AG10803 (cell line): Measurements from ENCODE around the gene RITA1.

Source experiments
- DNase-seq: peaks from one replicate; pipeline ENCODE4 v3.0.0; 2010; ENCODE audit warnings: low read depth
- H3K4me3 ChIP-seq: 2 replicates; pipeline ENCODE4 v1.5.1; 2011; ENCODE audit warnings: mild to moderate bottlenecking, low read length, control low read depth
- TF ChIP-seq, protein P1 (sequence below): conservative IDR thresholded peaks from 2 replicates; pipeline ENCODE4 v1.5.1; 2011; ENCODE audit warnings: mild to moderate bottlenecking, low read length, control low read depth, inconsistent platforms

RITA1 gene

DNA sequence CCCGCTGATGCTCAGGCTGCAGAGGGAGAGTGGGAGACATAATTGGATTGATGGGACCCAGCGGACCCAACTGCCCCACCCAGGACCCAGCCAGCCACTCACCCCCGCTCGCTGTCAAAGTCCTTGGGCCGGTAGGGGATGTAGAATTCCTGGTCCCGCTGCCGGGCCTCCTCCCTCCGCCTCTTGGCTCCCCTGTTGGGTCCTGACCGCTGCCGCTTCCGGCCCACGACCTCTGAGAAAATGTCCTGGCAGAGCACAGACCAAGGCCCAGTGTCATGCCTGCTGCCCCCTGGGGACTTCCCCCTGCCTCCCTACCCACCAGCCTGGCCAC, 22.5 kb upstream of the RITA1 start:
- TF ChIP-seq, protein P1, sequence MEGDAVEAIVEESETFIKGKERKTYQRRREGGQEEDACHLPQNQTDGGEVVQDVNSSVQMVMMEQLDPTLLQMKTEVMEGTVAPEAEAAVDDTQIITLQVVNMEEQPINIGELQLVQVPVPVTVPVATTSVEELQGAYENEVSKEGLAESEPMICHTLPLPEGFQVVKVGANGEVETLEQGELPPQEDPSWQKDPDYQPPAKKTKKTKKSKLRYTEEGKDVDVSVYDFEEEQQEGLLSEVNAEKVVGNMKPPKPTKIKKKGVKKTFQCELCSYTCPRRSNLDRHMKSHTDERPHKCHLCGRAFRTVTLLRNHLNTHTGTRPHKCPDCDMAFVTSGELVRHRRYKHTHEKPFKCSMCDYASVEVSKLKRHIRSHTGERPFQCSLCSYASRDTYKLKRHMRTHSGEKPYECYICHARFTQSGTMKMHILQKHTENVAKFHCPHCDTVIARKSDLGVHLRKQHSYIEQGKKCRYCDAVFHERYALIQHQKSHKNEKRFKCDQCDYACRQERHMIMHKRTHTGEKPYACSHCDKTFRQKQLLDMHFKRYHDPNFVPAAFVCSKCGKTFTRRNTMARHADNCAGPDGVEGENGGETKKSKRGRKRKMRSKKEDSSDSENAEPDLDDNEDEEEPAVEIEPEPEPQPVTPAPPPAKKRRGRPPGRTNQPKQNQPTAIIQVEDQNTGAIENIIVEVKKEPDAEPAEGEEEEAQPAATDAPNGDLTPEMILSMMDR = no peak
- no peak for DNase-seq
- H3K4me3 ChIP-seq = no peak overlapping the region

DNA sequence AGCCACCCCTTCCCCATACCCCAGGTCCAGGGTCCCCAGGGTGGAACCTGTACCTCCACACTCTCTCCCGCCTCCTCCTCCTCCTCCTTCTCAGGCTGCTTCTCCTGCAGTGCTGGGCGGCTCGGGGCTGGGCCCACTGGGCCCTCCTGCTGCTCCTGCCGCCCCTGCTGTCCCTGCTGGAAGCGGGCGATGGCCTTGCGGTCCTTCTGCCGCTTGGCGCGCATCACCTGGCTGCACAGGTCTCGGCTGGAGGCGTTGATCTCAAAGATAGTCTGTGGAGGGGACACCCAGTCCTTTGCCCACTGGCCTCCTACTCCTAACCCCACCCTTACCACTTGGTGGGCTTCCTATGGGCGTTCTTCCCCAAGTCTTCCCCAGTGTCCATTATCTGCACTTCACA, 21.5 kb upstream of the RITA1 start:
- DNase-seq = no peak
- TF ChIP-seq, protein P1 = no peak
- no peak overlapping the region for H3K4me3 ChIP-seq

DNA sequence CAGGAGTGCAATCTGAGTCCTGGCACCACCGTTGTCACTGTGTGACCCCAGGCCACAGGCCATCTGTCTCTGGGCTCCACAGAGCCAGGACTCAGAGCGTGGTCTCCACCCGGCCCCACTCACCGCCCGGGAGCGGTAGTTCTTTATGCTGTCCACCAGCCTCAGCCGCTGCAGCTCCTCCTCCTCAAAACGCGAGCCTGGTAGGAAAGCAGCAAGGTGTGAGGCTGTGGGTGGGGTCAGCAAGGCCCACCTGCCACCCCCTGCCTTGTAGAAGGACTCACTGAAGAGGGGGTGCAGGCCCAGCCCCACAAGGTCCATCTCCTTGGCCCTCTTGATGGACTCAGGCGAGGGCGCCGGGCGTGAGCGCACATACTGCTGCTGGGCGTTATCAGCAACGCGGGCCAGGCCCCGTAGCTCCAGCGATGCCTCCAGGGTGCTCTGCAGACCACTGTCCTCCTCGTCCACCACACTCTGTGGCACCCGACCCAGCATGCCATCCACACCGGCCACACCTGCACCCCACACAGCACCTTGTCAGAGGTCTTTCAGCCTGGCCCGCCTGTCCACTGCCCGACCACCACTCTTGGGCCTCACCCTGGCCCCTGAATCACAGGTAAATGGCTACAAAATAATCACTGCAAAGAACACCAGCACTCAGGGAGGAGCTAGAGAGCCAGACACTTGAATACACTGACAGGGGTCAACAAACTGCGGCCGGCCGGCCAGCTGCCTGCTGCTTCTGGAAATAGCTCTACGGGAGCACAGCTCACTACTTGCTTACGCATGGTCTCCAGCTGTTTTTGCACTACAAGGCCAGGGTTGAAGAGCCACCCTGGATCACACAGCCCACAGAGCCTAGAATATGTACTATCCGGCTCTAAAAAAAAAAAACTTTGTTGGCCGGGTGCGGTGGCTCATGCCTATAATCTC, 19.7 kb upstream of the RITA1 start:
- TF ChIP-seq, protein P1 = no peak
- no peak overlapping the region for H3K4me3 ChIP-seq
- no peak for DNase-seq

DNA sequence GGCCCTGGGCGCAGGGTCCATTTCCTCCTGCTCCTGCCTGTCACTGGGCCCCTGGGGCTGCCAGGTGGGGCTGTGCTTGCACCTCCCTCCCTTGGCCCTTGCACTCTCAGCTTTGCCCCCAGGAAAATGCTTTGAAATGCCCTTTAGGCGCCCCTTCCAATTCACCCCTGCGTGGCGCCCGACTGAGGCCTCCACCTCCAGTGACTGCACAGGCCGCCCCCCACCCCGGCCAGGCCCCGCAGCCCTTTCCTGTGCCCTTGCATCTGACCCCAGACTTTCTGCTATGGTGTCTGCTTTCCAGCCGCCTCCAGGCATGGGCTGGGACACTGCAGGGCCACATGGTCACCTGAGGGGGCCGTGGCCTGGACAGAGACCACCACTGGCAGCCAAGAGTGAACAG, 17.7 kb upstream of the RITA1 start:
- TF ChIP-seq, protein P1 = no peak
- H3K4me3 ChIP-seq = no peak overlapping the region
- DNase-seq = no peak

DNA sequence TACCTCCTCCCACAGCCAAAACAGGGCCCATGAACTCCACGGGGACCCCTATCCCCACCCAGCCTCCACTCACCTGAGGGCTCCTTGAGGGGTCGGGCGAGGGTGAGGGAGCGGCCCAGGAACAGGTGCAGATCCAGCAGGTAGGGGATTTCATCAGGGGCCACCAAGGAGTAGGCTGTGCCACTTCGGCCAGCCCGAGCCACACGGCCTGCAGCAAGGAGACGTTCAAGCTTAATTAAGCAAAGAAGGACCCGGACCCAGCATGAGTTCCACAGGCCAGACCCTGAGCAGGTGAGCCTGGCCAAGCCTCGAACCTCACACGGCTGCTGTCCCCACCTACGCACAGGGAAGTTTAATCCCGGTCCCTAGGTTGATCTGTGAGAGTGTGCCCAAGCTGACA, 15.8 kb upstream of the RITA1 start:
- no peak overlapping the region for H3K4me3 ChIP-seq
- no peak for DNase-seq
- TF ChIP-seq, protein P1 = no peak

DNA sequence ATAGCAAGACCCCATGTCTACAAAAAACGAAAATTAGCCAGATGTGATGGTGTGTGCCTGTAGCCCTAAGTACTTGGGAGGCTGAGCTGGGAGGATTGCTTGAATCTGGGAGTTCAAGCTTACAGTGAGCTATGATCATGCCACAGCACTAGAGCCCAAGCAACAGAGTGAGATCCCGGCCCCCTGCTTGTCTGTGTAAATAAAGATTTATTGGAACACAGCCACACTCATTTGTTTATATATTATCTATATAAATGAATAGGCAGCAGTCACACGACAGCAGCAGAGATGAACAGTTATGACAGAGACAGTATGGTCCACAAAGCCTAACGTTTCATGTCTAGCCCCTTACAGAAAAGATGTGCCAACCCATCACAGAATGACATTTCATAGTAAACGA, 15.1 kb upstream of the RITA1 start:
- TF ChIP-seq, protein P1 = no peak
- no peak for DNase-seq
- H3K4me3 ChIP-seq = no peak overlapping the region

DNA sequence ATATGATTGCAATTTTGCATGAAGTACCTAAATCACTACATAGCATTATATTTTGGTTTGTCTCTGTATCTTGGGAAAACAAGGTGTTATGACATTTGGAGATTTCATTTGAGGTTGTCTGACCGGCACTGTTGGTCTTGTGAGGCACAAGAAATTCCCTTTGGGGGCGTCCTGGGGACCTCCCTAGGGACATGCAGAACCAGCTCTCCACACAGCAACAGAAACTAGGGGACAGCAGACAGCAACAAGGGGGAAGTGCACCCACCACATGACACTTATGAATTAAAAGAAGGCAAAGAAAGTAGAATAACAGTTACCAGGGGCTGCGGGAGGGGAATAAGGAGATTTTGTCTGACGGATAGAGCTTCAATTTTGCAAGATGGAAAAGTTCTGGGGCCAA, 14.6 kb upstream of the RITA1 start:
- DNase-seq = no peak
- no peak overlapping the region for H3K4me3 ChIP-seq
- TF ChIP-seq, protein P1 = no peak
